KOPT-K1 (cell line): ENCODE results near the gene IRF1.

Source experiments
- H3K27ac ChIP-seq: fragments of 200-600 bp; sonication (generic); 2 replicates; pipeline ENCODE4 v1.5.1; 2016; ENCODE audit warnings: antibody characterized with exemption, mild to moderate bottlenecking, low read depth, low read length; ENCODE audit not compliant: poor library complexity, severe bottlenecking
- H3K36me3 ChIP-seq: fragments of 200-600 bp; sonication (generic); 2 replicates; pipeline ENCODE4 v1.5.1; 2017; ENCODE audit warnings: antibody characterized with exemption, mild to moderate bottlenecking, low read length, moderate library complexity; ENCODE audit not compliant: insufficient read depth
- H3K9me3 ChIP-seq: fragments of 200-600 bp; sonication (generic); 2 replicates; pipeline ENCODE4 v1.5.1; 2017; ENCODE audit warnings: antibody characterized with exemption, low read length, mild to moderate bottlenecking; ENCODE audit not compliant: insufficient read depth, poor library complexity, severe bottlenecking

IRF1 gene

DNA sequence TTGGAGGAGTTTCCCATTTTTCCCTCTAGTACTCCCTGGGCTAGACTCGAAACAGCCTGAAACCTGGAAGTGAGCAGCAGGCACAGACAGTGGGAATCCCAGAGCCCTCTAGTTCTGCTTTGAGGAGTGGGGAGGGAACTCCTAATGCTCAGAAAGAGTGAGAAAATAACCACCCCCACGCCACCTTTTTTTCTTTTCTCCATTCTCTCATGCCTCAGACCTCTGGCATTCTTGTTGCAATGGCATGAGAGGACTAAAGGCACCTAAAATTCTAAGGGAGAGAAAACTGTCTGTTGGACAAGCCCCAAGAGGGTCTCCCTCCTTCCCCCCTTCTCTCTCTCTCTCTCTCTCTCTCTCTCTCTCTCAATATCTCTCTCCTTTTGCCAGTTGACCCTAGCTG, 15.1 kb upstream of the IRF1 start:
- H3K36me3 ChIP-seq, result no peaks in the 10 kb centered on the region
- no peaks in the 10 kb centered on the region for H3K9me3 ChIP-seq
- no peak overlapping the region for H3K27ac ChIP-seq

- H3K9me3 ChIP-seq, result no peaks in the 10 kb centered on the region
- no peaks in the 10 kb centered on the region for H3K36me3 ChIP-seq
- no peak overlapping the region for H3K27ac ChIP-seq
These were observed 14.2 kb upstream of the IRF1 start for GRCh38 chr5:132504746-132505145.

- Histone ChIP-seq H3K36me3 (no peaks in the 10 kb centered on the region), H3K9me3 (no peaks in the 10 kb centered on the region), H3K27ac (no peak overlapping the region)
These were observed 12.7 kb upstream of the IRF1 start for GRCh38 chr5:132503244-132503643.

DNA sequence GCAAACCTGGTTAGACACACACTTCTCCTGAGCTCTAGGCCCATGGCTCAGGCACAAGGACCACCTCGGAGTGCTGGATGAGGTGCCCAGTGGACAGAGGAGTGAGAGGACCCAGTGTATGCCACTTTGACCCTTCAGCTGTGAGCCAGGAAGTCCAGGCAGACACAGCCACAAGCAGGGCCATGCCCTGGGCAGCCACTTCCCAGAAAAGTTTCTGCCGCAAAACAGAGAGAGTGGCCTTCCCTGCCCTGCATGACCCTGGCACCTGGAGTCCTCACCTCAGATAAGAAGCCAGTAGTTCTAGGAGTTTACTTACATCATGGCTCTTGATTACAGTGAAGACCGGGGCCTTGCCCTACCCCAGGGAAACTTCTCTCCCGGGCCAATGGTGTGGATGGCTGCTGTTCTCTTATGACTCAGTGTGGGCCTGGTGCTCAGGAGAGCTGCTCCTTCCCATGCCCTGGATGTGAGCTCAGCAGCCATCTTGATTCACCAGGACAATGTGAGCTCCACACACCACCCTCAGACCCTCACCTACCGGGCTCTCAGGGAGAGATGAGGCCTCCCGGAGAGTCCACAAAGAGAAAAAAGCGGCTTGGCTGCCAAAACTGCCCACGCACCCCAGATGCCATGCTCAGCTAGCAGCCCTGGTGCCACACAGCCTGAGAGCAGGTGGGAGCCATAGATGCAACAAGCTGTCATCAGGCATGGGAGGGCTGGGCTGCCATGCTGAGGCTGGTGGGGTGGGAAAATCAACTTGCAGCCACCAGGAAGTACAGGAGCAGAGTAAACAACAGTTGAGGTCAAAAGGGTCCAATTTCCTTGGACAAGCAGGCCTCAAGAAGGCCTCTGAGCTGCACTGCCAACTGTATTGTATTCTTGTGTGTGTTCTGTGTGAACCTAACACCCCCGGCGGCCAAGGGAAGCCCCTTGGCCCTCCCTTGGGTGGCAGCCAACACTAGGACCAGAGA, 11.7 kb upstream of the IRF1 start:
- peak overlapping the region; percentile 88 for H3K27ac ChIP-seq

GRCh38 chr5:132501629-132501956, 11.0 kb upstream of the IRF1 start:
- Histone ChIP-seq H3K9me3 (no peaks in the 10 kb centered on the region), H3K27ac (peak overlapping the region; percentile 88)

More for the DNA sequence above, 11.7 kb upstream of the IRF1 start:
- no peaks in the 10 kb centered on the region for H3K9me3 ChIP-seq
- no peaks in the 10 kb centered on the region for H3K36me3 ChIP-seq

GRCh38 chr5:132500931-132501628, 10.5 kb upstream of the IRF1 start:
- Histone ChIP-seq H3K9me3 (no peaks in the 10 kb centered on the region), H3K27ac (peak overlapping the region; percentile 88), H3K36me3 (no peaks in the 10 kb centered on the region)

More at GRCh38 chr5:132501629-132501956, 11.0 kb upstream of the IRF1 start:
- H3K36me3 ChIP-seq, result no peaks in the 10 kb centered on the region

DNA sequence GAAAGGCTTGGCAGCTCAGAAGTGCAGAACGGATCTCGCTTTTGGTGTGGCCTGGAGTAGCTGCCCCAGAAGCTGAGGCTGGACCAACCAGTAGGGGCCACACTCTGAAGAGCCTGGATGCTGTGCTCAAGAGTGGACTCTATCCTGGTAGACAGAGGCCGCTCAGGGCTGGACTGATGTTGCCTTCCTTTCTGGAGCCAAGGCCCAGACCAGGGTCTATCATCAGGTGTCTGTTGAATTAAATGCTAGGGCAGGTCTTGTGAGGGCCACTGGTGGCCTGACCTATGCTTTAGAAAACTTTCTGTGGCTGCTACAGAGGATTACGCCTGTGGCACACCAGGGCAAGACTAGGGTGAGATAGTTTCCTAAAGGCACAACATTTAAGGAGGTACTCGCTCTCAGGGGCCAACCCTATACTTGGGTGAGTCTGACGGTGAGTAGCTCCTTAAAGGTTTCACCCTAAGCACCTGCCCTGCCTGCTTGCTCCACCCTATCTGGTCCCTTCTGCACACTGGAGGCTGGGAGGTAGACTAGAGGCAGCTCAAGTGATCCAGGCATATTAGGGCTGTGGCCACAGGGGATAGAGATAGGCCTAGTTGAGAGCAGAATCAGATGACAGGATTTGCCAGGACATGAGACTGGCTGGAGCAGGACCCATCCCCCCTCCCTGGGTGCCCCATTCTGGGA, 9.8 kb upstream of the IRF1 start:
- peak overlapping the region; percentile 88 for H3K27ac ChIP-seq
- H3K36me3 ChIP-seq, result no peaks in the 10 kb centered on the region
- no peaks in the 10 kb centered on the region for H3K9me3 ChIP-seq

- Histone ChIP-seq H3K36me3 (no peaks in the 10 kb centered on the region), H3K9me3 (no peaks in the 10 kb centered on the region), H3K27ac (peak overlapping the region; percentile 88)
These were observed 9.1 kb upstream of the IRF1 start for GRCh38 chr5:132499440-132500243.

GRCh38 chr5:132498686-132499271, 8.2 kb upstream of the IRF1 start:
- Histone ChIP-seq H3K36me3 (no peaks in the 10 kb centered on the region), H3K9me3 (no peaks in the 10 kb centered on the region), H3K27ac (peak overlapping the region; percentile 88)

DNA sequence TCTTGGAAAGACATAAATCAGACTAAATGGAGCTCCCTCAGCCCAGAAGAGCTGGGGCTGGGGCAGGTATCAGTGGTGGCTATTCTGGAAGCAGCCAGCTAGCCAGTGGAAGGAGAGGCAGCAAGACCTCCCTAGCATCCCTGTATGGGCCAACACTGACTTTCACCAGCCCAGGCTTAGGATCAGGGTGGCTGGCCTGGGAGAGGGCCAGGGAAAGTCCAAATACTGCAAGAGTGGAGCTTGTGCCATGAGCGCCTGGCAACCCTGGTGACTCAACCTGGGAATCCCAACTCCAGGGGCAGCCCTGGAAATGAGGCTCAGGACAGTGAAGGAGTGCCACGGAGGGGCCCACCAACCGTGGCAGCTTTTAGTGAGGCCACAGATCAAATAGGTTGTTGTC, 7.6 kb upstream of the IRF1 start:
- Histone ChIP-seq H3K27ac (peak overlapping the region; percentile 88), H3K9me3 (no peaks in the 10 kb centered on the region), H3K36me3 (no peaks in the 10 kb centered on the region)

DNA sequence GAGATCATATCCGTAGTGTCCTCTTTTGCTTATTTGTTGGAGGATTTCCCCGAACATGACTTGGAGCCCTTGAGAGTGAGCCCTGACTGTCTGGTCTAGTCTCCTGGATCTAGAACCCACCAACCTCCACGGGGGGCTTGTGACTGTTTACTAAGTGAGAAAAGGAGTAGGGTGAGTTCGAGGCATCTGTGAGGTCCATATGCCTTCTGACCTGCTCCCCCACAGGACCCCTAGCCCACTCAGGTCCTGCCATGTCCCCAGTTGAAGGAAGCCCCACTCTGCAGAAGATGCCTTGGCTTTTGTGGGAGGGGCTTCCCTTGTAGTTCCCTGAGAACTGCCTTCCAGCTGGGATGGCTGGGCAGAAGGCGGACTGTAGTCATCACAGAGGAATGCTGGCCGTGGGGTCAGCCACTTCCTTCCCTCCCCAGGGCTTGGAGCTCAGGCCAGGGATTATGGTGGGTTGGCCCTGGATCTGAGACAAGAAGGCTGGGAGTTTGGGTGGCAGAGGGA, 7.0 kb upstream of the IRF1 start:
- Histone ChIP-seq H3K36me3 (no peaks in the 10 kb centered on the region), H3K27ac (peak overlapping the region; percentile 88), H3K9me3 (no peaks in the 10 kb centered on the region)

DNA sequence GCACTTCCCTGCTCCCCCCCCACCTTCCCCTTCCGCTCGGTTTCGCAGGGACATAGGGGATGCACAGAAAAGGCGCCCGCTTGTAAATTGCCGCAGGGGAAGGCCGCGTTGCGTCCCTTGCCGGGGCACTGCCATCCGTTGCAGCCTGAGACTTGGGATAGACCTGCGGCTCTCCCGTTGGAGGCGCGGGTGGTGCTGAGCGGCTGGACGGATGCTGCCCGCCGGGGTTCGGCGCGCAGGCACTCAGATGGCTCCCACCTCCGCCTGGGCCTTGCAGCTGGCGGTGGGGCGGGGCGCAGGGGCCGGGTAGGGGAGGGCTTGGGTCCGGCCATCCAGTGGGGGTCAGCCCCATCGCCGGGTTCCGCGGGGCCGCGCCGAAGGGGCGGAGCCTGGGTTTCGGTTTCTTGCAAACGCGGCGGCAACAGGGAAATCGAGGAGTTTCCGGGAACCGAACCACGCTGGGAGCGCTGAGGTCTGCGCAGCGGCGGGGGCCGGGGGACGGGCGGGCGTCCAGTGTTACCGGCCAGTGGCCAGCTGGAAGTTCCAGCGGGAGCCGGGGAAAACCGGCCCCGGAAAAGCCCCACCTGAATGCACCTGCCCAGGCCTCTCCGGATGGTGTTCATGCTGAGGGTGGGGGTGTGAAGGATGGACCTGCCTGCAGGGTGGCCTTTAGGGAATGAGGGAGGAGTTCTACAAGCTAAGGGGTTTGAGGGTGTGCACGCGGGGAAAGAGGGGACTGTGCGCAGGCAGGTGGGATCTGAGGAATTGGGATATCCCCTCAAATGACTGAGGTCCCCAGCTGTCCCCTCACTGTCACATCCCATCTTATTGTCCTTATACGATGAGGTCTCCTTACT, 6.3 kb upstream of the IRF1 start:
- H3K9me3 ChIP-seq, result no peaks in the 10 kb centered on the region
- peak overlapping the region; percentile 88 for H3K27ac ChIP-seq
- H3K36me3 ChIP-seq, result no peaks in the 10 kb centered on the region

DNA sequence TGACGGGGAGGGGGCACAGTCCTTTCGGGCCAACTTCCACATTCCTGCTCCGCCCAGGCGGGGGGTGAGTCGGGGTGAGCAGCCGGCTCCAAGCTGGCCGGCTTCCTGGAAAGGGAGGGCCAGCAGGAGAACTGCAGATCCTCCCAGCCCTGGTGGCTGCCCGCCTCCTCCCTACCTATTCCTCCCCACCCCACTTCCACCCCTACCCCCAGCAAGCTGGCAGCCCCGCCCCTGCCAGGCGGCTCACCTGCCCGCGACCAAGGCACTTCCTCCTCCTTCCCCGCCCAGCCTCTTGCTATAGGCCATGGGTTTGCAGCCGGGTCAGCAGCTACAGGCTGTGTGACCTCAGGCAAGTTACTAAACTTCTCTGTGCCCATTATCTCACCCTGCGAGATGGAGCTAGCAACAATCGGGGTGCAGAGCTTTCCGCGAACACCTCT, 5.6 kb upstream of the IRF1 start:
- Histone ChIP-seq H3K9me3 (no peaks in the 10 kb centered on the region), H3K27ac (peak overlapping the region; percentile 88), H3K36me3 (no peaks in the 10 kb centered on the region)
